Measurements from ENCODE around the gene SOX10.
"Not testable (repeated sequence)": the region's sequence is repeated elsewhere in the genome, so short reads cannot be mapped to it uniquely, and the experiment has no call there.

The SOX10 gene

GRCh38 chr22:37955825-37956397, 28.4 kb downstream of the SOX10 start:
- H3K9me3 ChIP-seq (ENCODE audit: control insufficient read depth, insufficient read depth, low read length); H3K4me3 ChIP-seq (ENCODE audit: low read length); H3K27me3 ChIP-seq (ENCODE audit: control insufficient read depth, insufficient read depth, low read length); H3K27ac ChIP-seq (ENCODE audit: low read length); H3K4me1 ChIP-seq (ENCODE audit: control insufficient read depth, insufficient read depth, low read length); DNase-seq (ENCODE audit: low read depth, low spot score): not testable (repeated sequence)
- no CpG with 5 or more reads among the region's 15 CpGs for WGBS (ENCODE audit: insufficient coverage, insufficient read length)
- H3K36me3 ChIP-seq (ENCODE audit: control insufficient read depth, insufficient read depth, low read length) = peaks cover 23% of the 10 kb centered on the region

DNA sequence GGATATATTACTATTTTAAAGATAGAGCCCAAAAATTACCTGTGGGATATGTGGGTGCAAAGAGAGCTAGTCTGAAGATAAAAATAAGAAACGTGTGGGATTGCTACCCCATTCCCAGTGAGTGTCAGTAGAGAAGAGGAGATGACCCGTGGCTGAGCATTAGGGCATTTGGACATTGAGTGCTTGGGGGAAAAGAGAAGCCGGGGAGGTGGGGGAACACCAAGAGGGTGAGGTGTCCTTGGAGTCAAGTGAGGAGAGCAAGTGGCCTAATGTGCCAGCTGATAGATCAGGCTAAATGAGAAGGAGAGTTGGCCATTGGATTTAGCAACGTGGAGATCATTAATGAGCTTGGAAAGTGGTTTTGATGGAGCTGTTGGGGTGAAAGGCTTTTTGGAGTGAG, 29.7 kb downstream of the SOX10 start:
- WGBS (ENCODE audit: insufficient coverage, insufficient read length) = no CpG with 5 or more reads among the region's 4 CpGs
- Histone ChIP-seq H3K27ac (ENCODE audit: low read length) (no peak overlapping the region), H3K9me3 (ENCODE audit: control insufficient read depth, insufficient read depth, low read length) (no peaks in the 10 kb centered on the region), H3K4me3 (ENCODE audit: low read length) (no peak overlapping the region), H3K27me3 (ENCODE audit: control insufficient read depth, insufficient read depth, low read length) (no peaks in the 10 kb centered on the region), H3K36me3 (ENCODE audit: control insufficient read depth, insufficient read depth, low read length) (peaks cover 23% of the 10 kb centered on the region), H3K4me1 (ENCODE audit: control insufficient read depth, insufficient read depth, low read length) (no peaks in the 10 kb centered on the region)
- no peak for DNase-seq (ENCODE audit: low read depth, low spot score)

DNA sequence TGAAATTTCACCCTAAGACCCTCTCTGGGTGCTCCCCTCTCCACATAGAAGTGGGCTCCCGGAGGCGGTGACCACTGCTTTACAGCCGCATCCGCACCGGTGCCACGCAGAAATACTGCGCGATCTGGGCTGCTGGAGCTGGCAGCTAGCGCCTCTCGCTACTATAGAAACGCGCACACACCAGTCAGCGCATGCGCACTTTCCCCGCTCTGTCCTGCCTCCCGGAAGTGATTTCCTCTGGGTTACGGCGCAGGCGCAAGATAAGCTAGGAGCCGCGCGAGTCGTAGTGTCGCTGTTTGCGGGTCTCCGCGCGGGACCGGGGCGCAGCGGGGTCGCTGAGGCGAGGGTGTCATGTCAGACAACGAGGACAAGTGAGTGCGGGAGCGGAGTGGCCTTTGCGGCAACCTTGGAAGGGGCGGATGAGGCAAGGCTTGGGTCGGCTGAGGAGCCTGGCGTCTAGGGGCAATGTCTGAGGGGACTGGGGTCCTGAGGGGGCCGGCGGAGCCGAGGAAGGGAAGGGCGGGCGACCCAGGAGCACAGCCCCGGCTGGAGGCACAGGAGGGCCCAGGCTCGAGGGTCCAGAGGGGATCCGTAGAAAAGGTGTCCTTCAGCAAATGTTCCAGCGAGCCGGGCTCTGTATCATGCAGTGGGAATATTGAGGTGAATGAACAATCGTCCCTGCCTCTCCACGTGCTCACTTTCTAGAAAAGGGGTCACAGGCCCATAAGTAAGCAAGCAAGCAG, 30.7 kb downstream of the SOX10 start, which contains the start of the genes C22orf23 and POLR2F:
Gene C22orf23, minus strand, starts transcription at position 165 of the 743 bp plus-strand sequence. CDS start 452 bp downstream, outside the sequence.
Gene POLR2F, plus strand, starts transcription at position 263 of the 743 bp plus-strand sequence. Its CDS starts 89 bp downstream, at position 352.
- peak; percentile 92 for DNase-seq (ENCODE audit: low read depth, low spot score)
- H3K27ac ChIP-seq (ENCODE audit: low read length) = no peak within 1 kb of the TSS
- H3K36me3 ChIP-seq (ENCODE audit: control insufficient read depth, insufficient read depth, low read length) = peaks cover 15% of the 10 kb centered on the region; the same call in 1 of the 2 replicates
- WGBS (ENCODE audit: insufficient coverage, insufficient read length) = no CpG with 5 or more reads among the region's 52 CpGs
- H3K4me1 ChIP-seq (ENCODE audit: control insufficient read depth, insufficient read depth, low read length) = no peaks in the 10 kb centered on the region
- H3K27me3 ChIP-seq (ENCODE audit: control insufficient read depth, insufficient read depth, low read length) = no peaks in the 10 kb centered on the region
- H3K9me3 ChIP-seq (ENCODE audit: control insufficient read depth, insufficient read depth, low read length) = no peaks in the 10 kb centered on the region
- H3K4me3 ChIP-seq (ENCODE audit: low read length) = peak within 1 kb of the TSS; percentile 98

GRCh38 chr22:37953062-37953436, 31.3 kb downstream of the SOX10 start:
- Histone ChIP-seq H3K36me3 (ENCODE audit: control insufficient read depth, insufficient read depth, low read length) (peaks cover 13% of the 10 kb centered on the region; the same call in 1 of the 2 replicates), H3K4me1 (ENCODE audit: control insufficient read depth, insufficient read depth, low read length) (no peaks in the 10 kb centered on the region), H3K4me3 (ENCODE audit: low read length) (peak overlapping the region; percentile 98; the same call in 1 of the 2 replicates), H3K27ac (ENCODE audit: low read length) (no peak overlapping the region), H3K27me3 (ENCODE audit: control insufficient read depth, insufficient read depth, low read length) (no peaks in the 10 kb centered on the region), H3K9me3 (ENCODE audit: control insufficient read depth, insufficient read depth, low read length) (no peaks in the 10 kb centered on the region)
- no peak for DNase-seq (ENCODE audit: low read depth, low spot score)
- WGBS (ENCODE audit: insufficient coverage, insufficient read length) = no CpG with 5 or more reads among the region's 13 CpGs

GRCh38 chr22:37952629-37953028, 31.7 kb downstream of the SOX10 start:
- H3K4me3 ChIP-seq (ENCODE audit: low read length) = peak overlapping the region; percentile 98; the same call in 1 of the 2 replicates
- not testable (repeated sequence) for H3K9me3 ChIP-seq (ENCODE audit: control insufficient read depth, insufficient read depth, low read length); H3K27me3 ChIP-seq (ENCODE audit: control insufficient read depth, insufficient read depth, low read length); H3K4me1 ChIP-seq (ENCODE audit: control insufficient read depth, insufficient read depth, low read length); H3K27ac ChIP-seq (ENCODE audit: low read length); DNase-seq (ENCODE audit: low read depth, low spot score); H3K36me3 ChIP-seq (ENCODE audit: control insufficient read depth, insufficient read depth, low read length)
- WGBS (ENCODE audit: insufficient coverage, insufficient read length) = no CpG with 5 or more reads among the region's 20 CpGs

GRCh38 chr22:37951305-37951704, 33.0 kb downstream of the SOX10 start:
- Histone ChIP-seq H3K4me1 (ENCODE audit: control insufficient read depth, insufficient read depth, low read length) (no peaks in the 10 kb centered on the region), H3K36me3 (ENCODE audit: control insufficient read depth, insufficient read depth, low read length) (no peaks in the 10 kb centered on the region), H3K27ac (ENCODE audit: low read length) (no peak overlapping the region), H3K4me3 (ENCODE audit: low read length) (no peak overlapping the region), H3K27me3 (ENCODE audit: control insufficient read depth, insufficient read depth, low read length) (no peaks in the 10 kb centered on the region), H3K9me3 (ENCODE audit: control insufficient read depth, insufficient read depth, low read length) (no peaks in the 10 kb centered on the region)
- WGBS (ENCODE audit: insufficient coverage, insufficient read length) = no CpG with 5 or more reads among the region's 8 CpGs
- DNase-seq (ENCODE audit: low read depth, low spot score) = no peak

GRCh38 chr22:37947142-37947795, 37.1 kb downstream of the SOX10 start:
- WGBS (ENCODE audit: insufficient coverage, insufficient read length) = no CpG with 5 or more reads among the region's 14 CpGs
- H3K27me3 ChIP-seq (ENCODE audit: control insufficient read depth, insufficient read depth, low read length); H3K36me3 ChIP-seq (ENCODE audit: control insufficient read depth, insufficient read depth, low read length); H3K4me3 ChIP-seq (ENCODE audit: low read length); H3K4me1 ChIP-seq (ENCODE audit: control insufficient read depth, insufficient read depth, low read length); H3K27ac ChIP-seq (ENCODE audit: low read length); DNase-seq (ENCODE audit: low read depth, low spot score); H3K9me3 ChIP-seq (ENCODE audit: control insufficient read depth, insufficient read depth, low read length): not testable (repeated sequence)

DNA sequence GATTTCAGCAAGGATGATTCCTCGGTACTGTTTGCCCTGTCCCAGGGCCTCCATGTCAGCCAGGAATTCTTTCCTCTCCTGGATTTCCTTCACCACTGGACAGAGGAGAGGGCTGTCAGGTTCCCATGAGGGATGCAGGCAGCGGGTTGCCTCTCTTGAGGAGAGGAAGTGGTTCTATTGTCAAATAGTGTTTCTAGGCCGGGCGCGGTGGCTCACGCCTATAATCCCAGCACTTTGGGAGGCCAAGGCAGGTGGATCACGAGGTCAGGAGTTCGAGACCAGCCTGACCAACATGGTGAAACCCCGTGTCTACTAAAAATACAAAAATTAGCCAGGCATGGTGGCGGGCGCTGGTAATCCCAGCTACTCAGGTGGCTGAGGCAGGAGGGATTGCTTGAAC, 39.9 kb downstream of the SOX10 start:
- H3K9me3 ChIP-seq (ENCODE audit: control insufficient read depth, insufficient read depth, low read length); H3K36me3 ChIP-seq (ENCODE audit: control insufficient read depth, insufficient read depth, low read length); H3K27me3 ChIP-seq (ENCODE audit: control insufficient read depth, insufficient read depth, low read length); H3K4me3 ChIP-seq (ENCODE audit: low read length); DNase-seq (ENCODE audit: low read depth, low spot score); H3K4me1 ChIP-seq (ENCODE audit: control insufficient read depth, insufficient read depth, low read length); H3K27ac ChIP-seq (ENCODE audit: low read length): not testable (repeated sequence)
- WGBS (ENCODE audit: insufficient coverage, insufficient read length) = no CpG with 5 or more reads among the region's 11 CpGs

DNA sequence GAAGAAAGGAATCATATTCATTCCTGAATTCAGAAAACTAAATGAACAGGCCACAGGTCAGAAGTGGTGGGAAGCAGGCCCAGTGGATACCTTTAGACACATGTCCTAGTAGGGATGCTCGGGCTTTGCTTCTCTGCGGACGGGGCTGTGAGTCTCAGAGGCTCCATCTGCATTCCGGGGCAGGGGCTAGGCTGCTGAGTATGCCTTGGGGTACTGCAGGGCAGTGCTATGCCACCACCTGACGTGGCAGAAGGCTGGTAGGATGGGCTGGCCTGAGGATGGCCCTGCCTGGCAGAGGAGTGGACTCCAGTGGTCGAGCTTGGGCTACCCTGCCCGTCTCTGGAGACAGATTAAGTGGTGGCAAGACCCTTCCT, 40.5 kb downstream of the SOX10 start:
- H3K27ac ChIP-seq (ENCODE audit: low read length) = no peak overlapping the region

DNA sequence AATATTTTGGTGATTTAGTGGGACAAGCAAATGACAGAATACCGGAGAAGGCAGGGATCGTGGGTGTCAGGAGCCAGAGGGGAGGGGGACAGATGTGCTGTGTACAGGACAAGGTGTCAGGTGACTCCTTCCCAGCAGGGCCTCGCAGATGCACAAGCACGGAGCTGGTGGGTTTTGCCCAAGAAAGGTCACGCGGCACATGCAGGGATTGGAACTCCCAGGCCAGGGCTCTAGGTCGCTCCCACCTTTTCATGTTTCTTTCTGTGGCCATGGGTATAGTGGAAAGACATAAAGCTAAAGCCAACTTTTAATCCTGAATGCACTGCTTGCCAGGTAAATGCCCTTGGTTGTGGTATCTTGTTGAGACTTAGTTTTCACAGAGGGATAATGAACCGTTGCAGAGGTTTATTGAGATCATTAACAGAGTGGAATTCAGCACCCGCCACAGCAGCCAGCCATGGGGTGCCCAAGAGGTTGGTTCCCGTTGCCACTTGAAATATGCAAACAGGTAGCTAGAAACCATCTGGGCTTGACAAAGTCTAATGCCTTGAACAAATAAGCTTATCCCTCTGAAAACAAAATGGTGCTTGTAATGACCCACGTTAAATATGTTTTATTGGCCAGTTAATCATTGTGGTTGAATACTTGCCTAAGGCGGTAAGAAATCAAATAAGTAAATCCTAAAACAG, 41.1 kb downstream of the SOX10 start:
- Histone ChIP-seq H3K9me3 (ENCODE audit: control insufficient read depth, insufficient read depth, low read length) (no peaks in the 10 kb centered on the region), H3K27ac (ENCODE audit: low read length) (no peak overlapping the region), H3K27me3 (ENCODE audit: control insufficient read depth, insufficient read depth, low read length) (no peaks in the 10 kb centered on the region), H3K4me1 (ENCODE audit: control insufficient read depth, insufficient read depth, low read length) (no peaks in the 10 kb centered on the region), H3K4me3 (ENCODE audit: low read length) (no peak overlapping the region), H3K36me3 (ENCODE audit: control insufficient read depth, insufficient read depth, low read length) (no peaks in the 10 kb centered on the region; the same call in 1 of the 2 replicates)
- no peak for DNase-seq (ENCODE audit: low read depth, low spot score)
- no CpG with 5 or more reads among the region's 12 CpGs for whole genome bisulfite sequencing (ENCODE audit: insufficient coverage, insufficient read length)

More for the DNA sequence above, 40.5 kb downstream of the SOX10 start:
- Histone ChIP-seq H3K9me3 (ENCODE audit: control insufficient read depth, insufficient read depth, low read length) (no peaks in the 10 kb centered on the region), H3K4me3 (ENCODE audit: low read length) (no peak overlapping the region), H3K27me3 (ENCODE audit: control insufficient read depth, insufficient read depth, low read length) (no peaks in the 10 kb centered on the region), H3K36me3 (ENCODE audit: control insufficient read depth, insufficient read depth, low read length) (no peaks in the 10 kb centered on the region; the same call in 1 of the 2 replicates), H3K4me1 (ENCODE audit: control insufficient read depth, insufficient read depth, low read length) (no peaks in the 10 kb centered on the region)
- WGBS (ENCODE audit: insufficient coverage, insufficient read length) = no CpG with 5 or more reads among the region's 7 CpGs
- no peak for DNase-seq (ENCODE audit: low read depth, low spot score)
